HG03108 (cell line): ENCODE data around the gene C17orf113.

Source experiments
- ATAC-seq: cut with Tn5 transposase; IDR thresholded peaks from one replicate; pipeline ENCODE4 v1.9.1; 2021; ENCODE audit warnings: moderate library complexity; ENCODE audit not compliant: unreplicated experiment

C17orf113 gene

GRCh38 chr17:42072323-42073187 is 22.2 kb upstream of the C17orf113 start:
- ATAC-seq: no peak

GRCh38 chr17:42071810-42072209 is 21.4 kb upstream of the C17orf113 start:
- ATAC-seq: no peak

GRCh38 chr17:42068979-42069378 is 18.6 kb upstream of the C17orf113 start:
- no peak for ATAC-seq

GRCh38 chr17:42067371-42068091 is 17.1 kb upstream of the C17orf113 start:
- ATAC-seq: no peak

- ATAC-seq: no peak
Observed at GRCh38 chr17:42065201-42065600, 14.8 kb upstream of the C17orf113 start.

GRCh38 chr17:42062681-42063080 is 12.3 kb upstream of the C17orf113 start:
- ATAC-seq: no peak

- ATAC-seq: no peak
Observed at GRCh38 chr17:42061646-42062487, 11.5 kb upstream of the C17orf113 start.

- no peak for ATAC-seq
Observed at GRCh38 chr17:42060231-42060630, 9.8 kb upstream of the C17orf113 start.

GRCh38 chr17:42059815-42060214 is 9.4 kb upstream of the C17orf113 start:
- ATAC-seq: no peak

- no peak for ATAC-seq
Observed at GRCh38 chr17:42058063-42058462, 7.7 kb upstream of the C17orf113 start.

- ATAC-seq: no peak
Observed at GRCh38 chr17:42056635-42057034, 6.2 kb upstream of the C17orf113 start.

GRCh38 chr17:42055496-42055895 is 5.1 kb upstream of the C17orf113 start:
- ATAC-seq: no peak

- no peak for ATAC-seq
Observed at GRCh38 chr17:42055027-42055426, 4.6 kb upstream of the C17orf113 start.

- ATAC-seq: no peak
Observed at GRCh38 chr17:42053731-42054500, 3.5 kb upstream of the C17orf113 start.

- no peak for ATAC-seq
Observed at GRCh38 chr17:42052346-42052877, 2.0 kb upstream of the C17orf113 start.

GRCh38 chr17:42051645-42052044 is 1.2 kb upstream of the C17orf113 start:
- ATAC-seq: no peak

GRCh38 chr17:42051013-42051400 is 606 bp upstream of the C17orf113 start:
- ATAC-seq: no peak

- ATAC-seq: no peak
Observed at GRCh38 chr17:42049834-42050392, 488 bp downstream of the C17orf113 start.

- no peak for ATAC-seq
Observed at GRCh38 chr17:42047343-42047742, 3.1 kb downstream of the C17orf113 start.

GRCh38 chr17:42045719-42046118 is 4.7 kb downstream of the C17orf113 start:
- no peak for ATAC-seq
